Esophagus muscularis mucosa (tissue), 4 donors: ENCODE measurements around the gene SYNDIG1L. TPM values are rescaled to one million over a fixed set of nuclear protein-coding genes. Genes with fewer than 3 reads are reported as not detected.

Source experiments
- DNase-seq: peaks from one replicate; pipeline ENCODE4 v3.0.0-alpha.2; 2017; ENCODE audit errors: extremely low spot score
- H3K27ac ChIP-seq, 4 donors: fragments of 200-600 bp; sonication (generic); replicated peaks in 1 of 4; 1 replicate in 3 of 4; 2 replicates in 1 of 4; pipeline ENCODE4 v1.5.1; 2016 to 2019; ENCODE audit warnings: mild to moderate bottlenecking in 1 of 4
- H3K27me3 ChIP-seq, 4 donors: fragments of 200-600 bp; sonication (generic); one replicate each; pipeline versions ENCODE4 v1.5.1 to v1.6.0; 2016 to 2019
- H3K36me3 ChIP-seq, 4 donors: fragments of 200-600 bp; sonication (generic); one replicate each; pipeline ENCODE4 v1.5.1; 2016 to 2019
- H3K4me1 ChIP-seq, 4 donors: fragments of 200-600 bp; sonication (generic); one replicate each; pipeline ENCODE4 v1.5.1; 2016 to 2019
- H3K4me3 ChIP-seq, 4 donors: fragments of 200-600 bp; sonication (generic); 1 replicate in 2 of 4; 2 replicates in 2 of 4; pipeline ENCODE4 v1.5.1; 2016 to 2019; ENCODE audit warnings: mild to moderate bottlenecking in 4 of 4, moderate library complexity in 1 of 4
- H3K9me3 ChIP-seq, 4 donors: fragments of 200-600 bp; sonication (generic); 1 replicate in 3 of 4; 2 replicates in 1 of 4; pipeline ENCODE4 v1.5.1; 2016 to 2019
- CTCF ChIP-seq, 3 experiments: fragments of 200-600 bp in 2 of 3; fragments of 450-650 bp in 1 of 3; sonication (generic) in 2 of 3; IDR thresholded peaks; one replicate each; pipeline ENCODE4 v1.5.1; 2017 to 2019; ENCODE audit warnings: antibody characterized with exemption in 3 of 3, mild to moderate bottlenecking in 2 of 3, moderate library complexity in 1 of 3
- EP300 ChIP-seq: sonication (generic); formaldehyde crosslinking; IDR thresholded peaks from one replicate; pipeline ENCODE4 v1.6.1; 2017; ENCODE audit warnings: antibody characterized with exemption
- POLR2A ChIP-seq: fragments of 450-650 bp; IDR thresholded peaks from one replicate; pipeline ENCODE4 v1.6.1; 2017; ENCODE audit warnings: antibody characterized with exemption, moderate library complexity, mild to moderate bottlenecking, low read depth
- POLR2AphosphoS5 ChIP-seq, 2 donors: sonication (generic); formaldehyde crosslinking; IDR thresholded peaks; one replicate each; pipeline ENCODE4 v1.6.1; 2017; ENCODE audit warnings: antibody characterized with exemption in 2 of 2
- WGBS: methylation state at CpG from one replicate; pipeline ENCODE4 v1.1.5; 2018; 5-methylcytosine and 5-hydroxymethylcytosine counted together
- intact Hi-C: fragments of 100-400 bp; cut with DNase I; formaldehyde crosslinking; loops from one replicate; pipeline ENCODE4 v1.15.1; 2023
- total RNA-seq, 4 donors: library from RNA; depleted of rRNA; stranded (reverse); fragments of >200 nt; gene quantifications; one replicate each; pipeline versions ENCODE4 v1.1.0 to v1.2.1, GENCODE V29; 2016

Gene SYNDIG1L
- total RNA-seq, 4 donors from 2014 or later = 0.29 to 0.65 (median 0.33) TPM; not detected in 1

DNA sequence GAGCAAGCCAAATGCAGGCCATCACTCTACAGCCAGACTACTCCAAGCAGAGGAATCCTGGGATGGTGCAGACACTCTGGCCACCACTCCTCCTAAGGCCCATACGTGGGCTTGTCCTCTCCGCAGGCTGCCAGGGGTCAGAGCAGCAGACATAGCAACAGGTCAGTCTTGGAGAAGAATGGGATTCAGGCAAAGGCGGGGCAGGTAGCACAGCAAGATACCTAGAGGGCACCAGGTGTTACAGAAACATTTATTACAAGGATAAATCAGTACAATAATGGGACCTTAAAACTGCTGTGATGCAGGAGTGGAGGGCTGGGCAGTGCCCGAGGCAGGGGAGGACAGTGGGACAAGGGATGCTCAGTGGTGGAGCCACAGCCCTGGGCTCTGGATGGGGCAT is 20.3 kb downstream of the SYNDIG1L start:
- intact Hi-C loops = no loop called here
- peaks cover 12 to 16% (median 14%) of the 10 kb centered on the region in 4 donors for H3K4me1 ChIP-seq
- WGBS = 74% methylated on average over 4 of the region's 4 CpGs
- peaks cover 0 to 74% (median 0%) of the 10 kb centered on the region in 4 donors for H3K27me3 ChIP-seq
- H3K36me3 ChIP-seq = no peaks in the 10 kb centered on the region
- no peak overlapping the region for H3K4me3 ChIP-seq
- no peaks in the 10 kb centered on the region for H3K9me3 ChIP-seq
- DNase-seq = no peak
- H3K27ac ChIP-seq = no peak overlapping the region
- TF ChIP-seq EP300 (no peak), POLR2A (no peak), POLR2AphosphoS5 (IDR thresholded peaks at IDR 0.05) (no peak)

DNA sequence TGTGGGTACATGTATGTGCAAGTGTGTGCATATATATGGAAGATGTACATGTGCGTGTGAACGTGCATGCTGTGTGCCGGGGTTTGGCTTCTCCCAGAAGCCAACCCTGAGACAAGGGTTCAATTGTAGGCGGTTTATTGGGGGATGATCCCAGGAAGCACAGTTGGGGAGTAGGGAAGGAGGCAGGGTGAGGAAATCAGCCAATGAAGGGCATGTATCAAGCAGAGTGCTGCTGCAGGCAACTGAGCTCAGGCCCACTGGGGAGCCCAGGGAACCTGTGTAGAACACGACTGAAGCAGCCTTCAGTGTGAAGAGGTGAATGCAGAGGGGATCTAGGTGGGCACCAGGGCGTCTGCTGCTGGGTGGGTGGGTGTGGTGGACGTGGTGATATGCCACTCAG is 21.6 kb downstream of the SYNDIG1L start:
- Histone ChIP-seq H3K27me3 (peaks cover 0 to 68% (median 0%) of the 10 kb centered on the region in 4 donors), H3K36me3 (no peaks in the 10 kb centered on the region), H3K27ac (no peak overlapping the region), H3K4me1 (peaks cover 12 to 16% (median 14%) of the 10 kb centered on the region in 4 donors), H3K4me3 (no peak overlapping the region), H3K9me3 (no peaks in the 10 kb centered on the region)
- TF ChIP-seq POLR2A (no peak), POLR2AphosphoS5 (IDR thresholded peaks at IDR 0.05) (no peak), CTCF (IDR thresholded peaks at IDR 0.05) (no peak), EP300 (no peak)
- no peak for DNase-seq
- WGBS = 70% methylated on average over 7 of the region's 7 CpGs
- intact Hi-C loops = no loop called here

GRCh38 chr14:74403619-74404417 is 22.2 kb downstream of the SYNDIG1L start:
- H3K27me3 ChIP-seq = peaks cover 0 to 68% (median 0%) of the 10 kb centered on the region in 4 donors
- H3K9me3 ChIP-seq = no peaks in the 10 kb centered on the region
- 83% methylated on average over 12 of the region's 12 CpGs for WGBS
- no peak overlapping the region for H3K27ac ChIP-seq
- intact Hi-C loops = no loop called here
- H3K4me3 ChIP-seq = no peak overlapping the region
- H3K4me1 ChIP-seq = peaks cover 12 to 16% (median 14%) of the 10 kb centered on the region in 4 donors
- TF ChIP-seq EP300 (no peak), POLR2AphosphoS5 (IDR thresholded peaks at IDR 0.05) (no peak), POLR2A (no peak), CTCF (IDR thresholded peaks at IDR 0.05) (no peak)
- DNase-seq = no peak
- H3K36me3 ChIP-seq = no peaks in the 10 kb centered on the region

- Histone ChIP-seq H3K4me3 (no peak overlapping the region), H3K27me3 (peaks cover 0 to 74% (median 0%) of the 10 kb centered on the region in 4 donors), H3K4me1 (peaks cover 12 to 16% (median 14%) of the 10 kb centered on the region in 4 donors), H3K9me3 (no peaks in the 10 kb centered on the region), H3K36me3 (no peaks in the 10 kb centered on the region), H3K27ac (no peak overlapping the region)
- no peak for DNase-seq
- 56% methylated on average over 10 of the region's 10 CpGs for WGBS
- intact Hi-C loops = no loop called here
- TF ChIP-seq POLR2A = no peak
- TF ChIP-seq EP300 = no peak
- TF ChIP-seq CTCF (IDR thresholded peaks at IDR 0.05) = no peak
- no peak for TF ChIP-seq POLR2AphosphoS5 (IDR thresholded peaks at IDR 0.05)
Observed at GRCh38 chr14:74402401-74403251, 23.4 kb downstream of the SYNDIG1L start.
